ENCODE measurements around the gene CIITA. TPM values are rescaled to one million over a fixed set of nuclear protein-coding genes. Genes with fewer than 3 reads are reported as not detected.

CIITA gene
- total RNA-seq, 2 donors from 2014 or later = 3.2 to 3.4 TPM

DNA sequence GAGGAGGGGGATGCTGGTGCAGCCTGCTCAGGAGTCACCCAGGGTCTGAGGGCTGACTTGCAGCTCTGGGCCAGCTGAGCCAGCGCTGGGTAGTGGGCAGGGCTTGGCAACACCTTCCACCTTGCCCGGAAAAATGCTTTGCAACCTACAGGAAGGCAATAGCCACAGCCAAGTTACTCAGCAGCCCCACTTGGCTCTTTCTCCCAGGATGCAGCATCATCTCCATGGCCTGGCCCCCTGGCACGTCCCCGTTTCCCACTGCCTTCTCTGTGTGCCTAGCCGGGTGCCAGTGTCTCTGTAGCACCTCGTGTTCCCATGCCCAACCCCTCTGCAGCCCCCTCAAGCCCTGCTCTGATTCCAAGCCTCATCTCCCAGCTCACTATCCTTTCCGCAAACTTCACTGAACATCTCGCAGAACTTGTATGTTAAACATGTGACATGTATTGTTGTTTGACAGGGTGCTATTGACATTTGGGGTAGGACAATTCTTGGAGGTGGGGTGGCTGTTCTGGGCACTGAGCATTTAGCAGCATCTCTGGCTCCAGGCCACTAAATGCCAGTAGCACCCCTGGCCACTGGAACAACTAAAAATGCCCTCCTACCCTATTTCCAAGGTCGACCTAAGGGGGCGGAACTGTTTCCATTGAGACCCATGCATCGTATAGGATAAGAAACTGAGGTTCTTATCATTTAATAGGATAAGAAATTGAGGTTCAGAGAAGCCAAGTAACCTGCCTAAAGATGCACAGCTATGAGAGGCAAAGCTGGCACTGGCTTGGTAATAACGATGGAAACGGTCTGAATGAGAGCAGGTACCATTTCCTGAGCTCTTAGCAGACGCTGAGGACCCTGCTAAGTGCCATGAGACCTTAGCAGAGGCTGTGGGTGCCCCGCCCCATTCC, 53.1 kb downstream of the CIITA start:
- peaks cover 0 to 44% of the 10 kb centered on the region in 2 donors for H3K4me1 ChIP-seq
- DNase-seq (ENCODE audit: low spot score) = no peak
- no peaks in the 10 kb centered on the region for H3K27me3 ChIP-seq
- no peak overlapping the region for H3K4me3 ChIP-seq
- H3K27ac ChIP-seq = peak overlapping the region in 1 of 2 donors; percentile 31
- no peaks in the 10 kb centered on the region for H3K9me3 ChIP-seq
- H3K36me3 ChIP-seq = peaks cover 57% of the 10 kb centered on the region
- TF ChIP-seq, protein P1, sequence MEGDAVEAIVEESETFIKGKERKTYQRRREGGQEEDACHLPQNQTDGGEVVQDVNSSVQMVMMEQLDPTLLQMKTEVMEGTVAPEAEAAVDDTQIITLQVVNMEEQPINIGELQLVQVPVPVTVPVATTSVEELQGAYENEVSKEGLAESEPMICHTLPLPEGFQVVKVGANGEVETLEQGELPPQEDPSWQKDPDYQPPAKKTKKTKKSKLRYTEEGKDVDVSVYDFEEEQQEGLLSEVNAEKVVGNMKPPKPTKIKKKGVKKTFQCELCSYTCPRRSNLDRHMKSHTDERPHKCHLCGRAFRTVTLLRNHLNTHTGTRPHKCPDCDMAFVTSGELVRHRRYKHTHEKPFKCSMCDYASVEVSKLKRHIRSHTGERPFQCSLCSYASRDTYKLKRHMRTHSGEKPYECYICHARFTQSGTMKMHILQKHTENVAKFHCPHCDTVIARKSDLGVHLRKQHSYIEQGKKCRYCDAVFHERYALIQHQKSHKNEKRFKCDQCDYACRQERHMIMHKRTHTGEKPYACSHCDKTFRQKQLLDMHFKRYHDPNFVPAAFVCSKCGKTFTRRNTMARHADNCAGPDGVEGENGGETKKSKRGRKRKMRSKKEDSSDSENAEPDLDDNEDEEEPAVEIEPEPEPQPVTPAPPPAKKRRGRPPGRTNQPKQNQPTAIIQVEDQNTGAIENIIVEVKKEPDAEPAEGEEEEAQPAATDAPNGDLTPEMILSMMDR (IDR thresholded peaks at IDR 0.05) = no peak

DNA sequence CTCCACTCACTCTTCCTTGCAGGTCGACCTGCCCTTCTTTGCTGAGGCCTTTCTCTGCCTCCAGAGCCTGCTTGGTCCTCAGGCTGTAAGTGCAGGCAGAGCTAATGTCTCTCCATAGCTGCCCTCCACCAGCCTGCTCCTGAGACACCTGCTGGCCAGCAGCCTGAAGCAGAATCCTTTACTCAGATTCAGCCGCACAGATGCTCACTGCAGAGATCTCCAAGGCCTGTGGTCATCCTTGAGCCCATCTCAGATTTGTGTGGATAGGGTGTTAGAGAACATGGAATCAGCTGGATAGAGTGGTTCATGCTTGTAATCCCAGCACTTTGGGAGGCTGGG, 53.7 kb downstream of the CIITA start:
- no peak for DNase-seq (ENCODE audit: low spot score)
- peaks cover 51% of the 10 kb centered on the region for H3K36me3 ChIP-seq
- H3K27me3 ChIP-seq = no peaks in the 10 kb centered on the region
- H3K9me3 ChIP-seq = no peaks in the 10 kb centered on the region
- peaks cover 0 to 50% of the 10 kb centered on the region in 2 donors for H3K4me1 ChIP-seq
- H3K27ac ChIP-seq = peak overlapping the region in 1 of 2 donors; percentile 41
- TF ChIP-seq, protein P1 (IDR thresholded peaks at IDR 0.05) = no peak
- no peak overlapping the region for H3K4me3 ChIP-seq

DNA sequence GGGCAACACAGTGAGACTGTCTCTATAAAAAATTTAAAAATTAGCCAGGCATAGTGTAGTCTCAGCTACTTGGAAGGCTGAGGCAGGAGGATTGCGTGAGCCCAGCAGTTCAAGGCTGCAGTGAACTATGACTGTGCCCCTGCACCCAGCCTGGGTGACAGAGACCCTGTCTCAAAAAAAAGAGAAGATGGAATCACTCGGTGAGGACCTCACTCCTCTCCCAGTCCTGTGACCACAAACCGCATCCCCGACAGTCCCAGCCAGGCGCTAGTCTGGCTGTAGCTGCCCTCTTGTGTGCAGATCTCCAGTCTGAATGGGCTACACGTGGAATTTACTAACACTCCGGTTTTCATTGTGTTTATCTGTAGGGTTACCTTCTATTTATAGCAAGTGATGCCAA, 54.1 kb downstream of the CIITA start:
- peaks cover 0 to 54% of the 10 kb centered on the region in 2 donors for H3K4me1 ChIP-seq
- peaks cover 47% of the 10 kb centered on the region for H3K36me3 ChIP-seq
- H3K9me3 ChIP-seq = no peaks in the 10 kb centered on the region
- DNase-seq (ENCODE audit: low spot score) = no peak
- TF ChIP-seq, protein P1 (IDR thresholded peaks at IDR 0.05) = no peak
- no peak overlapping the region for H3K4me3 ChIP-seq
- H3K27me3 ChIP-seq = no peaks in the 10 kb centered on the region
- H3K27ac ChIP-seq = peak overlapping the region; percentile 25 to 41

DNA sequence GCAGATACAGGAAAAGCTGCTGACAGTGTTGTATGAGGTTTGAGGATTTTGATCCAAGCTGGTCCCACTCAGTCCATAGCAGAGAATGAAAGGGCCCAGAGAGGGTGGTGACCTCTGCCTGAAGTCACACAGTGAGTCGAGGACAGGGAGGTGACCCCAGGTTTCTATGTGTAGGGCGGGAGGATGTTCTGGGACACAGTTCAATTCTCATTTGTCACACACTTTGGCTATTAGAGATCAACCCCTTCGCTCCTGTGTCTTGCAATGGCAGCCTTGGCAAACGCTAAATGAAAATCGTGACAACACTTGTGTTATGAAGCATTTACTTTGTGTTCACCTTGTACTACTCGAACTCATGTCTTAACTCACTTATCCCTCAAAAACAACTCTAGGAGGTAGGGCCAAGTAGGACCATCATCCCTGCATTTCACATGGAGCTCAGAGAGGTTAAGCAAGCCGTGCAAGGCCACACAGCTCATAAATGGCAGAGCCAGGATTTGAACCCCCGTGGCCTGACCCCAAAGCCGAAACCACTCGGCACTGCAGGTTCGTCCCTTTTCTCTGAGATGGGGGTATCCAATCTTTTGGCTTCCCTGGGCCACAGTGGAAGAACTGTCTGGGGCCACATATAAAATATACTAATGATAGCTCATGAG, 55.1 kb downstream of the CIITA start:
- Histone ChIP-seq H3K36me3 (peaks cover 37% of the 10 kb centered on the region), H3K9me3 (no peaks in the 10 kb centered on the region), H3K4me1 (peaks cover 0 to 64% of the 10 kb centered on the region in 2 donors), H3K27me3 (no peaks in the 10 kb centered on the region), H3K27ac (peak overlapping the region in 1 of 2 donors; percentile 41), H3K4me3 (no peak overlapping the region)
- TF ChIP-seq, protein P1 (IDR thresholded peaks at IDR 0.05) = no peak
- no peak for DNase-seq (ENCODE audit: low spot score)

DNA sequence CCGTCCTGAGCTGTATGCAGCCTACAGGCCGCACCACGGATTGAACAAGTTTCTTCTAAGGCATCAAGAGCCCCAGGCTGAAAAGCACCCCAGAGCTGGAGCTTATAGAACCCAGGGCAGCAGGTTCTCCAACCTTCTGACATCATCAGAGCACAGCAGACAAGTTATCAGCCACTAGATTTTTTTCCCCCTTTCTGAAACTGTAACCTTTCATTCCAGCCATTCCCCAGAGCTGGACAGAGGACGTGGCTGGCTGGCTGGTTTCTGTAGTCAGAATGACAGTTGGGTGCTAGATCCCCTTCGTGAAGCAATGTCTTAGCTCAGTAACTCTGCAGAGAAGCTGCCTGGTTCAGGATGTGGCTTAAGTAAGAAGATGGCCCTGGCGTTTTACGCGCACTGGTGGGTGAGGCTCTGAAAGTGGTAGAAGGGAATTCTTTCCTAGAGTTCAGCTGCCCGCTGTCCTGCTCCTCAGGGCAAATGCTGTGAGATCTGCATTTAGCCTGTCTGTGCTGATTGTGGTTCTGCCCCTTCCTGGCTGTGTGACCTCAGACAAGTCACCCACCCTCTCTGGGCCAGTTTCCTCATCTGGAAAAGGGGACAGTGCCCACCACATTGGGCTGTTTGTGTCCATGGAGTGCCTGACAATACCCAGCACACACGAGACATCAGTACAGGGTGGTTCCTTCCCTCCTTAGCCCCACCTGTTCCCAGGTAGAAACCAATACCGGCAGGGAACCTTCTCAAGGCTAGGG, 56.1 kb downstream of the CIITA start:
- H3K9me3 ChIP-seq = no peaks in the 10 kb centered on the region
- H3K36me3 ChIP-seq = peaks cover 27% of the 10 kb centered on the region
- H3K27ac ChIP-seq = peak overlapping the region; percentile 49 to 61
- TF ChIP-seq, protein P1 (IDR thresholded peaks at IDR 0.05) = no peak
- peaks cover 0 to 74% of the 10 kb centered on the region in 2 donors for H3K4me1 ChIP-seq
- no peak overlapping the region for H3K4me3 ChIP-seq
- H3K27me3 ChIP-seq = no peaks in the 10 kb centered on the region
- no peak for DNase-seq (ENCODE audit: low spot score)
